Activated CD8-positive, alpha-beta memory T cell treated with anti-CD3 and anti-CD28 coated beads, Interleukin-2, amount 50 U/mL, for 1 hour (primary cell): Measurements from ENCODE around the gene TRPV5.

Source experiments
- DNase-seq: peaks from one replicate; pipeline ENCODE4 v3.0.0-alpha.2; 2020; ENCODE audit errors: extremely low read depth

The TRPV5 gene

GRCh38 chr7:142870566-142871259 lies 62.8 kb downstream of the TRPV5 start:
- DNase-seq, result no peak

- no peak for DNase-seq
Measured at GRCh38 chr7:142870147-142870559, 63.4 kb downstream of the TRPV5 start.

GRCh38 chr7:142869434-142869833 lies 64.1 kb downstream of the TRPV5 start:
- no peak for DNase-seq

GRCh38 chr7:142868986-142869415 lies 64.5 kb downstream of the TRPV5 start:
- DNase-seq, result no peak

GRCh38 chr7:142868188-142868985 lies 65.2 kb downstream of the TRPV5 start:
- DNase-seq, result no peak

GRCh38 chr7:142867398-142868187 lies 66.0 kb downstream of the TRPV5 start:
- no peak for DNase-seq

GRCh38 chr7:142867097-142867378 lies 66.5 kb downstream of the TRPV5 start:
- DNase-seq, result no peak

GRCh38 chr7:142866361-142867096 lies 67.0 kb downstream of the TRPV5 start:
- no peak for DNase-seq

GRCh38 chr7:142865766-142866165 lies 67.8 kb downstream of the TRPV5 start:
- DNase-seq, result no peak

GRCh38 chr7:142864980-142865747 lies 68.4 kb downstream of the TRPV5 start:
- DNase-seq, result no peak

GRCh38 chr7:142863891-142864685 lies 69.5 kb downstream of the TRPV5 start:
- DNase-seq, result no peak

GRCh38 chr7:142862786-142863400 lies 70.7 kb downstream of the TRPV5 start:
- no peak for DNase-seq

GRCh38 chr7:142862351-142862750 lies 71.2 kb downstream of the TRPV5 start:
- DNase-seq, result no peak

- DNase-seq, result no peak
Measured at GRCh38 chr7:142860968-142861367, 72.6 kb downstream of the TRPV5 start.

- DNase-seq, result no peak
Measured at GRCh38 chr7:142859829-142860228, 73.7 kb downstream of the TRPV5 start.

GRCh38 chr7:142859411-142859810 lies 74.1 kb downstream of the TRPV5 start:
- no peak for DNase-seq
